ENCODE results near the gene SORL1. TPM values are rescaled to one million over a fixed set of nuclear protein-coding genes. Genes with fewer than 3 reads are reported as not detected.
"Not testable (repeated sequence)": the region's sequence is repeated elsewhere in the genome, so short reads cannot be mapped to it uniquely, and the experiment has no call there.

The SORL1 gene, protein sequence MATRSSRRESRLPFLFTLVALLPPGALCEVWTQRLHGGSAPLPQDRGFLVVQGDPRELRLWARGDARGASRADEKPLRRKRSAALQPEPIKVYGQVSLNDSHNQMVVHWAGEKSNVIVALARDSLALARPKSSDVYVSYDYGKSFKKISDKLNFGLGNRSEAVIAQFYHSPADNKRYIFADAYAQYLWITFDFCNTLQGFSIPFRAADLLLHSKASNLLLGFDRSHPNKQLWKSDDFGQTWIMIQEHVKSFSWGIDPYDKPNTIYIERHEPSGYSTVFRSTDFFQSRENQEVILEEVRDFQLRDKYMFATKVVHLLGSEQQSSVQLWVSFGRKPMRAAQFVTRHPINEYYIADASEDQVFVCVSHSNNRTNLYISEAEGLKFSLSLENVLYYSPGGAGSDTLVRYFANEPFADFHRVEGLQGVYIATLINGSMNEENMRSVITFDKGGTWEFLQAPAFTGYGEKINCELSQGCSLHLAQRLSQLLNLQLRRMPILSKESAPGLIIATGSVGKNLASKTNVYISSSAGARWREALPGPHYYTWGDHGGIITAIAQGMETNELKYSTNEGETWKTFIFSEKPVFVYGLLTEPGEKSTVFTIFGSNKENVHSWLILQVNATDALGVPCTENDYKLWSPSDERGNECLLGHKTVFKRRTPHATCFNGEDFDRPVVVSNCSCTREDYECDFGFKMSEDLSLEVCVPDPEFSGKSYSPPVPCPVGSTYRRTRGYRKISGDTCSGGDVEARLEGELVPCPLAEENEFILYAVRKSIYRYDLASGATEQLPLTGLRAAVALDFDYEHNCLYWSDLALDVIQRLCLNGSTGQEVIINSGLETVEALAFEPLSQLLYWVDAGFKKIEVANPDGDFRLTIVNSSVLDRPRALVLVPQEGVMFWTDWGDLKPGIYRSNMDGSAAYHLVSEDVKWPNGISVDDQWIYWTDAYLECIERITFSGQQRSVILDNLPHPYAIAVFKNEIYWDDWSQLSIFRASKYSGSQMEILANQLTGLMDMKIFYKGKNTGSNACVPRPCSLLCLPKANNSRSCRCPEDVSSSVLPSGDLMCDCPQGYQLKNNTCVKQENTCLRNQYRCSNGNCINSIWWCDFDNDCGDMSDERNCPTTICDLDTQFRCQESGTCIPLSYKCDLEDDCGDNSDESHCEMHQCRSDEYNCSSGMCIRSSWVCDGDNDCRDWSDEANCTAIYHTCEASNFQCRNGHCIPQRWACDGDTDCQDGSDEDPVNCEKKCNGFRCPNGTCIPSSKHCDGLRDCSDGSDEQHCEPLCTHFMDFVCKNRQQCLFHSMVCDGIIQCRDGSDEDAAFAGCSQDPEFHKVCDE (N-terminal part only)
- total RNA-seq = 10 to 100 TPM in 1 of 2 donors, 1 to 10 TPM in 1; 9.6 to 10.6 TPM
- long read RNA-seq, partial matches to known transcripts = 3 of 5 reads
- long read RNA-seq, other reads (novel, unspliced or antisense) = 2 of 5 reads

DNA sequence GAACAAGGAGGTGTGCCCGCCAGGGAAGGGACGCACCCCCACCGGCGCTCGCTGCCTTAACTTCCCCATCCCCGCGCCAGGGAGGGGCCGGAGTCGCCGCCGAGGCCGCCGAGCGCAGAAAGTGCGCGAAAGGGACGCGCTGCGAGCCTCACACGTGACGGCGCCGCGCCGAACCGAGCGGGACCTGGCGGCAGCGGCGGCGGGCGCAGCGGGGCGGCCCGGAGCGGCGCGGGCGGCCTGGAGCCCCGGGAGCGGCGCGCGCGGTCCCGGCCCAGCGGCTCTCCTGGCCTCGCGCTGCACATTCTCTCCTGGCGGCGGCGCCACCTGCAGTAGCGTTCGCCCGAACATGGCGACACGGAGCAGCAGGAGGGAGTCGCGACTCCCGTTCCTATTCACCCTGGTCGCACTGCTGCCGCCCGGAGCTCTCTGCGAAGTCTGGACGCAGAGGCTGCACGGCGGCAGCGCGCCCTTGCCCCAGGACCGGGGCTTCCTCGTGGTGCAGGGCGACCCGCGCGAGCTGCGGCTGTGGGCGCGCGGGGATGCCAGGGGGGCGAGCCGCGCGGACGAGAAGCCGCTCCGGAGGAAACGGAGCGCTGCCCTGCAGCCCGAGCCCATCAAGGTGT, at the start of gene SORL1:
TSS of gene SORL1 (plus strand) at position 329 of the 623 bp plus-strand sequence. CDS start at position 347, 18 bp downstream.
- DNase-seq = peak; percentile 78
- peak; percentile 92 to 95 for ATAC-seq
- intact Hi-C loops (cut with DNase I) = loop anchor here in 1 of 2 donors (5.0 kb wide), 2 partner anchors 130 to 140 kb away; no protein-coding TSS in a partner anchor

GRCh38 chr11:121405646-121406045, 46.5 kb upstream of the SORL1 start:
- DNase-seq (no peak), ATAC-seq (no peak)
- intact Hi-C loops (cut with DNase I) = no loop called here

- ATAC-seq = no peak
- intact Hi-C loops (cut with DNase I) = no loop called here
- DNase-seq = no peak
Measured at GRCh38 chr11:121406291-121406690, 45.8 kb upstream of the SORL1 start.

- intact Hi-C loops (cut with DNase I) = no loop called here
- no peak for DNase-seq
- ATAC-seq = no peak
Measured at GRCh38 chr11:121408830-121409229, 43.3 kb upstream of the SORL1 start.

DNA sequence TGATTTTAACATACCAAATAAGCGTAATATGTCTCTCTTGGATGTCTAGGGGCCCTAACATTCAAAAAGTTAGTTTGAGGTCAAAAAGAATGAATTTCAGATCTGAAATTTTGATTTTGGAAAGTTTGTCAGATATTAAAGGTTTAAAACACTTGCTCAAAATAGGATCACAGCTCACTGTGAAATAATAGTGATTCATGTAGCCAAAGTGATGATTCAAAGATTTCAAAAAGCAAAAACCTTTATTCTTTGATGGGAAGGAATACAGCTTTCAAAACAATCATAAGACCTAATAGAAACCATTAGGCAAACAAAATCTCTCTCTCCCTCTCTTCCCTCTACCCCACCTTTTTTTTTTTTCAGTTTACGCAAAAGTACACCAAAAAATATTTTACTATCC, 42.1 kb upstream of the SORL1 start:
- DNase-seq; intact Hi-C loops (cut with DNase I); ATAC-seq: not testable (repeated sequence)

- intact Hi-C loops (cut with DNase I); ATAC-seq; DNase-seq: not testable (repeated sequence)
Measured at GRCh38 chr11:121411330-121411729, 40.8 kb upstream of the SORL1 start.

- intact Hi-C loops (cut with DNase I) = no loop called here
- DNase-seq (no peak), ATAC-seq (no peak)
Measured at GRCh38 chr11:121412000-121412587, 40.0 kb upstream of the SORL1 start.

GRCh38 chr11:121412711-121413415, 39.3 kb upstream of the SORL1 start:
- DNase-seq (no peak), ATAC-seq (no peak)
- intact Hi-C loops (cut with DNase I) = no loop called here

GRCh38 chr11:121414141-121414913, 37.8 kb upstream of the SORL1 start:
- no peak for DNase-seq
- ATAC-seq = no peak
- intact Hi-C loops (cut with DNase I) = no loop called here

- ATAC-seq = no peak
- peak; percentile 29 for DNase-seq
- intact Hi-C loops (cut with DNase I) = no loop called here
Measured at GRCh38 chr11:121415856-121416255, 36.3 kb upstream of the SORL1 start.

DNA sequence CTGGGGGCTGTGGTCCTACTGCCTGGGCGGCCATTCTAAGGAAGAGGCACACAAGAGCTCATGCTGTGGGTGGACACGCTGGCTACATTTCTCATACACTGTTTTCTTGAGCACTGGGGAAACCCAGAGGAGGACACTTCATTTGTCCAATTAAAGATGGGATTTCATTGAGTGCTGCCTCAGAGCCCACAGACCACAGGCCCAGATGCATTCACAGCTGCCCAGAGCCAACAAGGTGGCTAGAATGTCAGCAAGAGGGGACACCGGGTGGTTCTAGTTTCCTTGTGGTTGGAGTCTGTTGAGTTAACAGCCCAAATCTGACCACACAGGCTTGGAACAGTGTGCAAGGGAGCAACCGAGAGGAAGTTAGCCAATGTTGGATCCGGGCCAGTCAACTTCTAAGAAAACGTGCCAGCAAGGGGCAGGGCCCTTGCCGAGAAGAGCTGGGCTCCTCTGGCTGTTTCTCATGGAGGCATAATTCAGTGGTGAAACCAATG, 35.0 kb upstream of the SORL1 start:
- peak; percentile 91 to 95 for ATAC-seq
- intact Hi-C loops (cut with DNase I) = no loop called here
- DNase-seq = peak; percentile 91

DNA sequence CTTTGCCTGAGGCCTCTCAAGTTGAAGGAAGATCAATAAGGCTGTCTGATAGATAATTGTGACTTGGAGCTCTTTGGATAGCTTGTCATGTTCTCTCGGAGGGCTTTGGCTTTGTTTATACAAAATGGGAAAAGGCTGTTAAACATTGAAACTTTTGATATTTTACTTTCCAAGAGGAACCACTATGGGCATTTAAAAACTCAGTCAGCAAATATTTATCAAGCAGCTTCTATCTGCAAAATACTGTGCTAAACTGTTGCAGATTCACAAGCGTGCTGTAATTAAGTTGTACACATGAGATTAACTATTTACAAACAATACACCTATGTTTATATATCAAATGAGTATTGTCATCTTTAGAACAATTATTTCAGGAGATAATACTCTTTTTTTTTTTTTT, 34.5 kb upstream of the SORL1 start:
- ATAC-seq = no peak

DNA sequence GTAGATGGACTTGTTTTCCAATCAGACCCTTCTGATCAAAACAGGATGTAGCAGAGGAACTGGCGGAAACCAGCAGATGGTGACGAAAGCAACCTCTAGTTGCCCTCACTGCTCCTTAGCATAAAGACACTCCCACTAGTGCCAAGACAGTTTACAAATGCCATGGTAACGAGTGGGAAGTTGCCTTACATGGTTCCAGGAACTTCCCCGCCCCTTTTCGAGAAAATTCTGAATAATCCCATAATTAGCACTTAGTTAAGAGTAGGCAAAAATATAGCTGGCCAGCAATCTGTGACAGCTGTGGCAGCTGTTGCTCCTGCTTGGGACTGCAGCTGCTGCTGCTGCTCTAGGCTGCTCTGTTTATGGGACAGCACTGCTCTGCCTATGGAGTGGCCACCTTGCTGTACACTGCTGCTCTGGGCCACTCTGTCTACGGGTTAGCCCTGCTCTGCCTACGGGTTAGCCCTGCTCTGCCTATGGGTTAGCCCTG, 33.4 kb upstream of the SORL1 start:
- ATAC-seq = peak; percentile 19 to 60
- peak; percentile 24 for DNase-seq
- intact Hi-C loops (cut with DNase I) = no loop called here

More for the DNA sequence above, 34.5 kb upstream of the SORL1 start:
- intact Hi-C loops (cut with DNase I) = no loop called here
- no peak for DNase-seq

- DNase-seq (peak; percentile 45), ATAC-seq (peak; percentile 19 to 39)
- intact Hi-C loops (cut with DNase I) = loop anchor here in 1 of 2 donors (10.0 kb wide), 1 partner anchor 95 kb away; no protein-coding TSS in a partner anchor
Measured at GRCh38 chr11:121419836-121420235, 32.3 kb upstream of the SORL1 start.

DNA sequence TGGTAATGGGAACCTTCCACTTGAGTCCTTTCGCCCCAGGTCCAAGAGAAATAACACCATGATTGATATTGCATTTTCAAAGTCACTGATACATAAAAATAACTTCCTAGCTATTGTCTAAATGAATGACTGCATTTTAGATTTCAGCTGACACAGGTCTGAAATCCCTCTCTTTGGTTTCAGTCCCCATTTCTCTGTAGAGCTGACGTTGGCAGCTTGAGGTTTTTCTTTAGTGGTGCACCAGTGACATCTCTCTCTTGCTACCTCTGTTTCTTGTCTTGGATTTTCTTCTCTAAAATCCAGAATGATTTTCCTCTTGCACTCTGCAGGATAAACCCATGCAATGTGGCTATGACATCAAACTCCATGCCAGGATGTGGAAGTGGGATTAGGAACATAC, 31.7 kb upstream of the SORL1 start:
- ATAC-seq = no peak
- no peak for DNase-seq
- intact Hi-C loops (cut with DNase I) = loop anchor here in 1 of 2 donors (10.0 kb wide), 1 partner anchor 96 kb away; no protein-coding TSS in a partner anchor

Data from left cardiac atrium (tissue), 4 donors.